HG02759 (cell line): ENCODE results near the gene INO80C.
A peak's percentile ranks its signal among the peaks of the same experiment; 100 is the strongest.

Source experiments
- ATAC-seq: cut with Tn5 transposase; IDR thresholded peaks from one replicate; pipeline ENCODE4 v1.9.1; 2021; ENCODE audit warnings: mild to moderate bottlenecking, moderate library complexity; ENCODE audit not compliant: unreplicated experiment

INO80C gene

GRCh38 chr18:35497370-35498197 is at the start of gene INO80C:
Gene INO80C, minus strand, starts transcription at chr18:35497960. Its CDS starts 86 bp downstream, at chr18:35497874.
- ATAC-seq: peak; percentile 96

GRCh38 chr18:35547008-35547605 is 49.3 kb upstream of the INO80C start:
- ATAC-seq: no peak

GRCh38 chr18:35542356-35542755 is 44.6 kb upstream of the INO80C start:
- no peak for ATAC-seq

- ATAC-seq: no peak
Observed at GRCh38 chr18:35535297-35535696, 37.5 kb upstream of the INO80C start.

- ATAC-seq: no peak
Observed at GRCh38 chr18:35533916-35534405, 36.2 kb upstream of the INO80C start.

GRCh38 chr18:35528749-35529274 is 31.1 kb upstream of the INO80C start:
- ATAC-seq: no peak

- no peak for ATAC-seq
Observed at GRCh38 chr18:35526495-35527059, 28.8 kb upstream of the INO80C start.

GRCh38 chr18:35525795-35526494 is 28.2 kb upstream of the INO80C start:
- no peak for ATAC-seq

GRCh38 chr18:35524226-35524625 is 26.5 kb upstream of the INO80C start:
- ATAC-seq: no peak

- no peak for ATAC-seq
Observed at GRCh38 chr18:35522130-35522959, 24.6 kb upstream of the INO80C start.

GRCh38 chr18:35521133-35521532 is 23.4 kb upstream of the INO80C start:
- no peak for ATAC-seq

- ATAC-seq: no peak
Observed at GRCh38 chr18:35519148-35519899, 21.6 kb upstream of the INO80C start.

- ATAC-seq: no peak
Observed at GRCh38 chr18:35517715-35518114, 20.0 kb upstream of the INO80C start.

GRCh38 chr18:35516789-35517188 is 19.0 kb upstream of the INO80C start:
- no peak for ATAC-seq

- no peak for ATAC-seq
Observed at GRCh38 chr18:35516351-35516750, 18.6 kb upstream of the INO80C start.

- no peak for ATAC-seq
Observed at GRCh38 chr18:35515460-35516130, 17.8 kb upstream of the INO80C start.

GRCh38 chr18:35514752-35515459 is 17.1 kb upstream of the INO80C start:
- ATAC-seq: no peak

- ATAC-seq: no peak
Observed at GRCh38 chr18:35514283-35514682, 16.5 kb upstream of the INO80C start.
